ENCODE data around the gene RAB3D.

Gene RAB3D

DNA sequence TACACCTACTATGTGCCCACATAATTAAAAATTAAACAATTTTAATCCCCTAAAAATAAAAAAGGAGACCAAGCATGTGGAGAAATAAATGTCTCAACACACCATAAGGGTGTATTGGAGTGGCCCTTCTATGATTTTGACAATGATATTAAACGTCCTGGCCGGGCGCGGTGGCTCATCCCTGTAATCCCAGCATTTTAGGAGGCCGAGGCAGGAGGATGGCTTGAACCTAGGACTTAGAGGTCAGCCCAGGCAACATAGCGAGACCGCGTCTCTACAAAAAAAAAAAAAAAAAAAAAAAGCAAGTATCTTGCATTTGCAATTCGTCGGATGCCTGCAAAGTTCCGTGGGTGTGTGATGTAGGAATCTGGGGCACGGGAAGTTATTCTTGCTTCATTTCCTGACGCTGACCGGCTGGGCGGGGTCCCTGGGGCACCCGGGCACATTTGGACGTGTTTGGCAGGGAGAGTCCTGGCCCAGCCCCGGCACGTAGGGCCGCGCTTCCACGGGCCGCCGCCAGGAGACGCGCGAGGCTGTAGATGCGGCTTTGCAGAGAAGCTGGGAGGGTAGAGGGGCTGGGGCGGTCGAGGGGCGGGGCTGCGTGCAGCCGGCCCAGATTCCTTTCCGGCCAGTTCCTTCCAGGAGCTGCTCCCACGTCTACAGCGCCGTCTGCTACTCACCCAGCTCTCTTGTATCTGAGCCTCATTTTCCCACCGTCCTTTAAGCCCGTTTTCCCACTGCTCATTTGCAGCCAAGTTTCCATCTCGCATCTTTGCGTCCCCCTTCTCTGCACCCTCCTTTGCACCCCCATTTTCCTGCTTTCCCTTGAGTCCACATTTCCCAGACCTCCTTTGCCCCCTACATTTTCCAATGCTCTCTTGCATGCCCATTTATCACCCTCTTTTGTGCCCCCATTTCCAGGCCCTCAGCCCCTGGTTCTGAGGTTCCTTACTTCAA, 45.7 kb downstream of the RAB3D start:
- DNase-seq: peak; percentile 85

DNA sequence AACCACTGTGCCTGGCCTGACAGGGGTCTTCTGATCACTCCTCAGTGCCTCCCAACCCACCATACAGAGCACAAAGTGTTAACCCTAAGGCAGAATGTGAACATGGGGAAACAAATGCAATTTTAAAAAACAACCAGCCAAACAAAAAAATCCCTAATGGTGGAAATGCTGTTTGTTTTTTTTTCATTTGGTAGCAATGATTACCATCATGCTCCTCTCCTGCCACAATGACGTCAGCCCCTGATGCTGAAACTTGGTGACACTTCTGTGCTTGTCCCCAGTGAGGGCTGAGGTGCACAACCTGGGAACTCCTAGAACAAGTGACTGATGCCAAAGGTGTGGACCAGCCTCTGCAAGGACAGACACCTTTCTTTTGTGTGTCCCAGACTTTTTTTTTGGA, 47.5 kb downstream of the RAB3D start:
- DNase-seq: no peak

DNA sequence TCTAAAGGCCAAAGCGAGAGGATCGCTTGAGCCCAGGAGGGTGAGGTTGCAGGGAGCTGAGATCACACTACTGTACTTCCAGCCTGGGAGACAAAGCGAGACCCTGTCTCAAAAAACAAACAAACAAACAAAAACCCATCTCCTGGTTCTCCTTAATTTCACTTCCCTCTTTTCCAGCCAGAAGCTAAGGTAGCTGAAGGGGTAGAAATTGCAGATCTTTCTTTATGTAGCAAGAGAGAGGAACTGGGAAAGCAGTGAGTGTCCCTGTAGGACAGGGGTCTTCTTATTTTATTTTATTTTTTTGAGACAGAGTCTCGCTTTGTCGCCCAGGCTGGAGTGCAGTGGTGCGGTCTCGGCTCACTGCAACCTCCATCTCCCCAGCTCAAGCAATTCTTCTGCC, 48.0 kb downstream of the RAB3D start:
- DNase-seq: no peak

DNA sequence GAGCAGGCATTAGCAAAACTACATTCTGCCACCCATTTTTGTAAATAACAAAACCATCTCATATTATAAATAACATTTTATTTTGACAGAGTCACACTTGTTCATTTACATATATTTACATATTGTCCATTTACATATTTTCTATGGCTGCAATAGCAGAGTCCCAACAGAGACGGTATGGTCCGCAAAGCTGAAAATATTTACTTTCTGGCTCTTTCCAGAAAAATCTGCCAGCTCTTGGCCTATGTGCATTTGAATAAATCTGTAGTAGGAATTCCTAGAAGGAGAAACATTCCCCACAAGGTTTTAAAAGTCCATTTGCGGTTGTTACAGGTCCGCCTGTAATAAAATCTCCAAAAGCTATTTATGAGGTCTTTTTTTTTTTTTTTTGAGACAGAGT, 49.2 kb downstream of the RAB3D start:
- no peak for DNase-seq

DNA sequence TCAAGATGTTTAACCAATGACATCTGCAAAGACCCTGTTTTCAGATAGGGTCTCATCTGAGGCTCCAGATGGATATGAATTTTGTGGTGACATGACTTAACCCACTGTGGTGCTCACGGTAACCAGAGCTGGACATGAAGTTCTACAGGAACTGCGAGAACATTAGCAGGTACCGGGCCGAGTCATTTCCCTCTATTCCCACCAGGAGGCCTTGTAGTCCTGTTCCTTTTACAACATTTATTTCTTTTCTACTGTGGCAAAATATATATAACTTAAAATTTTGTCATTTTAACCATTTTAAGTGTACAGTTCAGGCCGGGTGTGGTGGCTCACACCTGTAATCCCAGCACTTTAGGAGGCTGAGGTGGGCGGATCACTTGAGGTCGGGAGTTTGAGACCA, 51.1 kb downstream of the RAB3D start:
- no peak for DNase-seq

DNA sequence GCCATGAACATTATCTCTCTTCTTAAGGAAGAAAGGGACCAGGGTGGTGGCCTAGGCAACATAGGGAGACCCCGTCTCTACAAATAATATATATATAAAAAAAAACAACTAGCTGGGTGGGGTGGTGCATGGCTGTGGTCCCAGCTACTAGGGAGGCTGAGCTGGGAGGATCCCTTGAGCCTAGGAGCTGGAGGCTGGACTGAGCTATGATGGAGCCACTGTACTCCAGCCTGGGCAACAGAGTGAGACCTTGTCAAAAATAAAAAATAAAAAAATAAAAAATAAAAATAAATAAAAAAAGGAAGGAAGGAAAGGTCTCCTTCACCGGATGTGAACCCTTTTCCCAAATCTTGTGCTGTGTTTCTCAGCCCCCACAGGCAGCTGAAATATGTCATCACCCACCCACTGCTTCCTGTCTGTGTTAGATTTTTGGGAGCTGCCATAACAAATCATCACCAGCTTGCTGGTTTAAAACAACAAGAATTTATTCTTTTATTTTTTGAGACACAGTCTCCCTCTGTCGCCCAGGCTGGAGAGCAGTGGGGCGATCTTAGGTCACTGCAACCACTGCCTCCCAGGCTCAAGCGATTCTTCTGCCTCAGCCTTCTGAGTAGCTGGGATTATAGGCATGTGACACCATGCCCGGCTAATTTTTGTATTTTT, 53.0 kb downstream of the RAB3D start:
- DNase-seq: no peak

DNA sequence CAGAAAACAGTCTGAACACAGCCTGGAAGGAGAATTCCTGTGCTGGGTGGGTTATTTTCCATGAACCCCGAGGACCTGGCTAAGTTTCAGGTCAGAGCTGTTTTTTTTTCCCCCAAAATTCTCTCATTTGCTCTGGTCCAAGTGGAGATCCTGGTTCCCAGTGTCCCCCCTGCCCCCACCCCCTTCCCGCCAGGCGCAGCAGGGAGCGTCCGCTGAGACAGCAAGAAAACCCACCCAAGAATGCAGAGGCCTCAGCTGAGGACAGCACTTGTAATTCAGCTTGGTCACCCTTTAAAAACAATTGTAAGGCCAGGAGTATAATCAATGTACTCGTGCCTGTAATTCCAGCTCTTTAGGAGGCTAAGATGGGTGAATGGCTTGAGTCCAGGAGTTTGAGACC, 54.9 kb downstream of the RAB3D start:
- DNase-seq: no peak

DNA sequence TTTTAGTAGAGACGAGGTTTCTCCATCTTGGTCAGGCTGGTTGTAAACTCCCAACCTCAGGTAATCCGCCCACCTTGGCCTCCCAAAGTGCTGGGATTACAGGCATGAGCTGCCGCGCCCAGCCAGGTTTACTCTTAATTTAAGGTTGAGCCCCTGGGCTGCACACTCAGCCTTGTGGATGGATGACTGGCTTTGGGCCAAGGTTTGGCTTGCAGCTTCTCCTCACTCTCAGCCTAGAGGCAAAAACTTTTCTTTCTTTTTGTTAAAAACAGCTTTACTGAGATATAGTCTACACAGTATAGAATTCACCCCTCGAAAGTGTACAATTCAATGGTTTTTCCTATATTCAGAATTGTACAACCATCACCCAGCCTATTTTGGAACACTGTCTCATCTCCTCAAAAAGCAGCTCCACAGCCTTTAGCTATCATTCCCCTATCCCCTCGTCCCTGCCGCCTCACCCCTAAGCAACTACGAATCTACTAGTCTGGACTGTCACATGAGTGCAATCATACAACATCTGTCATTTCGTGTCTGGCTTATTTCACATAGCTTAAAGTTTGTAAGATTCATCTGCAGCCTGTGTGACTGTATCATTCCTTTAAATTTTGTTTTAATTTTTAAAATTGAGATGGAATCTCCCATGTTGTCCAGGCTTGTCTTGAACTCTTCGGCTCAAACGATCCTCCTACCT, 58.0 kb downstream of the RAB3D start:
- no peak for DNase-seq

DNA sequence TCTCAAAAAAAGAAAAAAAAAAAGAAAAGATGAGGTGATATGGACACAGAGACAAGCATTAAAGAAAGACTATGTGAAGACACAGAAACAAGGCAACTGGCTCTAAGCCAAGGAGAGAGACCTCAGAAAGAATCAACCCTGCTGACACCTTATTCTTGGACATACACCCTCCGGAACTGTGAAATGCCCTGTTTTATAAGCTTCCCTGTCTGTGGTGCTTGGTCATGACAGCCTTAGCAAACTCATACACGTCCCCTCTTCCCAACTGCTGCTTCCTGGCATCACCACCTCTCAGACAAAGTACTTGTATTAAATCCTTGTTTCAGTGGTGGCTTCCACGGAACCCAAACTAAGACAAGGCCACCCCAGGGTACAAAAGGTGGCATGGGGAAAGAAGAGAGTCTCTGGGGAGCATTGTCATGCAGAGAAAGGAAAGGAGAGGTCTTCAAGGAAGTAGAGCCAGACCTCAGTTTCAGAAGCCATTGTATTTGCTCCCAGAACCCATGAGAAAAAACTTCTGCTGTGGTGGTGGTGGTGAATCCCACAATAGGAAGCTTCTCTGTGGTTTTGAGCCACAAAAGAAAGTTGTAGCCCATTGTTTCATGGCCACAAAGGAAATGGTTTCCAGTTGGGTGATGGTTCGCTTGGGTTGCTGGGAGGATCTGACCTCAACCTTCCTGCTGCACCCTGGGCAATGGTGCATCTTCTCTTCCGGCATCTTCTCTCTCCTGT, 59.8 kb downstream of the RAB3D start:
- no peak for DNase-seq

DNA sequence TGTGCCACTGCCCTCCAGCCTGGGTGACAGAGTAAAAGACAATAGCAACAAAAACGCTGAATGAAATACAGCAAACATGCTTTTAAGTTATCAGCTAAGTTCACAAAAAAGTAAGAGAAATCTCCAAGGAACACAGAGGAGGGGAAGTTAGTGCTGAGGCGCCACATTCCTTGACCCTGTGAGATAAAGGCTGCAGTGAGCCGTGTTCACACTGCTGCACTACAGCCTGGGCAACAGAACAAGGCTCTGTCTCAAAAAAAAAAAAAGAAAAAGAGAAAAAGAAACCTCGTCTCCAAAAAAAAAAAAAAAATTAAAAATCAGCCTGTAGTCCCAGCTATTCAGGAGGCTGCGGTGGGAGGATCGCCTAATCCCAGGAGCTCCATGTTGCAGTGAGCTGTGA, 60.8 kb downstream of the RAB3D start:
- no peak for DNase-seq

DNA sequence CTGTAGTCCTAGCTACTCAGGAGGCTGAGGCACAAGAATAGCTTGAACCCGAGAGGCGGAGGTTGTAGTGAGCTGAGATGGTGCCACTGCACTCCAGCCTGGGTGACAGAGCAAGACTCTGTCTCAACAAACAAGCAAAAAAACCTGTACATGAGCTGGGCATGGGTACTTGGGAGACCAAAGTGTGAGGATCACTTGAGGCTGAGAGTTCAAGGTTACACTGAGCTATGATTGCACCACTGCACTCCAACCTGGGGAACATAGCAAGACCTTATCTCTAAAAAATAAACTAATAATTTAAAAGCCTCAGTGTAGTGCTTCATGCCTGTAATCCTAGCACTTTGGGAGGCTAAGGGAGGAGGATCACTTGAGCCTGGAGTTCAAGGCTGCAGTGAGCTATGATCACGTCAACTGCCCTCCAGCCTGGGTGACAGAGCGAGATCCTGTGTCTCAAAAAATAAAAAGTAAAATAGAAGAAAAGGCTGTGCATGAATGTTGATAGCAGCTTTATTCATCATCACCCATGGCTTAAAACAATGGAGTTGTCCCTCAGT, 64.8 kb downstream of the RAB3D start:
- no peak for DNase-seq

DNA sequence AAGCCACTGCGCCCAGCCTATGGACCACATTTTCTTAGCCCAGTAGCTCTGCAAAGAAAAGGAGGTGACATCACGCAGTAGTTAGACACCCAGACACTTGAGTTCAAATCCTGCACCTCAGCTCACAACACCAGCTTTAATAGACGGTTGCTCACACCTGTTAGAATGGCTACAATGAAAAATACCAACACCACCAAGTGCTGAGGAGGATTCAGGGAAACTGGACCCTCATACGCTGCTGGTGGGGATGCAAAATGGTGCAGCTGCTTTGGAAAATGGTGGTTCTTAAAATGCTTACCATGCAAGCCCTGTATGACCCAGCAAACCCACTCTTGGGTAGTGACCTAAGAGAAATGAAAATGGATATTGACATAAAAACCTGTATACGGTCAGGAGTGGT, 65.5 kb downstream of the RAB3D start:
- DNase-seq: no peak

DNA sequence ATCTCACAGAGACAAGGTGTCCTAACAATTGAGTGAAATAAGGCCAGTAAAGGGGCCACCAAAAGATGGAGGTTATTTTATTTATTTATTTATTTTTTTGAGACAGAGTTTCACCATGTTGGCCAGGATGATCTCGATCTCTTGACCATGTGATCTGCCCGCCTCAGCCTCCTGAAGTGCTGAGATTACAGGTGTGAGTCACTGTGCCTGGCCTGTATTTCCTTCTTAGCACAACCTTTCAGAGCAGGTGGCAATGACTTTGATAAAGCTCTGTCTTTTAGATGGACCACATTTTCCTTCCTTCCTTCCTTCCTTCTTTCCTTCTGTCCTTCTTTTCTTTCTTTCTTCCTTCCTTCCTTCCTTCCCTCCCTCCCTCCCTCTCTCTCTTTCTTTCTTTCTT, 66.2 kb downstream of the RAB3D start:
- DNase-seq: no peak
